HepG2 (cell line): ENCODE data around the gene TLCD3B. TPM values are rescaled to one million over a fixed set of nuclear protein-coding genes. Genes with fewer than 3 reads are reported as not detected.
A peak's percentile ranks its signal among the peaks of the same experiment; 100 is the strongest.

Source experiments
- CEBPB ChIP-seq: IDR thresholded peaks from 2 replicates; pipeline ENCODE4 v1.6.1; 2011; ENCODE audit warnings: low read depth, low read length, improper control_type of control experiment, borderline replicate concordance
- ETS1 ChIP-seq: sonication (generic); formaldehyde crosslinking; IDR thresholded peaks from 2 replicates; pipeline ENCODE4 v1.4.0; 2020; ENCODE audit warnings: missing genetic modification reagents
- IRF1 ChIP-seq: sonication (generic); formaldehyde crosslinking; IDR thresholded peaks from 2 replicates; pipeline ENCODE4 v1.4.0; 2020; ENCODE audit warnings: low read depth, mild to moderate bottlenecking, missing genetic modification reagents
- SP4 ChIP-seq: sonication (generic); formaldehyde crosslinking; IDR thresholded peaks from 2 replicates; pipeline ENCODE4 v1.8.1; 2023; ENCODE audit warnings: mild to moderate bottlenecking, missing genetic modification reagents
- TGIF2 ChIP-seq: IDR thresholded peaks from 2 replicates; pipeline ENCODE4 v1.6.1; 2016; ENCODE audit warnings: control low read depth, missing compliant biosample characterization
- ZFP62 ChIP-seq: sonication (generic); formaldehyde crosslinking; IDR thresholded peaks from 2 replicates; pipeline ENCODE4 v1.4.0; 2020; ENCODE audit warnings: missing genetic modification reagents
- ZNF629 ChIP-seq: sonication (generic); formaldehyde crosslinking; conservative IDR thresholded peaks from 2 replicates; pipeline ENCODE4 v1.5.0; 2020; ENCODE audit warnings: missing genetic modification reagents
- ZNF737 ChIP-seq: sonication (generic); formaldehyde crosslinking; IDR thresholded peaks from 2 replicates; pipeline ENCODE4 v1.5.0; 2020; ENCODE audit warnings: missing genetic modification reagents, mild to moderate bottlenecking, borderline replicate concordance
- polyA plus RNA-seq, 8 experiments: library from polyadenylated mRNA; depleted of rRNA in 3 of 8; stranded (reverse) in 7 of 8; unstranded in 1 of 8; fragments of >200 nt; fragmentation: Illumina TruSeq in 4 of 8; extraction: Trizol in 4 of 8; gene quantifications; 2 replicates each; pipeline versions ENCODE4 v1.2.1 to v1.2.3, GENCODE V29; 2011 to 2016; ENCODE audit warnings: low read depth in 4 of 8, missing spikeins in 1 of 8, mixed read lengths in 1 of 8; ENCODE audit not compliant: insufficient read depth in 1 of 8
- total RNA-seq, 5 experiments: library from RNA; depleted of rRNA; stranded (reverse); fragments of >200 nt; fragmentation: Illumina TruSeq; extraction: Trizol; gene quantifications; 2 replicates each; pipeline ENCODE4 v1.2.3, GENCODE V29; 2016; ENCODE audit warnings: low read depth in 1 of 5
- TF ChIP-seq, protein P1 (sequence below), 2 experiments: sonication (generic) in 1 of 2; formaldehyde crosslinking in 1 of 2; IDR thresholded peaks; 2 replicates each; pipeline versions ENCODE4 v1.4.0 to v1.6.1; 2016 to 2020; ENCODE audit warnings: borderline replicate concordance in 1 of 2, low read depth in 1 of 2, mild to moderate bottlenecking in 1 of 2, missing genetic modification reagents in 1 of 2
- TF ChIP-seq, protein P2 (sequence below), 2 experiments: sonication (generic) in 1 of 2; formaldehyde crosslinking in 1 of 2; IDR thresholded peaks; 2 replicates each; pipeline versions ENCODE4 v1.6.1 to v1.9.0; 2014 to 2022; ENCODE audit warnings: antibody characterized with exemption in 1 of 2, borderline replicate concordance in 1 of 2, inconsistent platforms in 1 of 2, low read depth in 1 of 2, missing genetic modification reagents in 1 of 2

Gene TLCD3B
- total and polyA plus RNA-seq, 2 of the 13 experiments (the other 11 are each of a cell fraction or from before 2014, with no cell fraction given) = not detected

DNA sequence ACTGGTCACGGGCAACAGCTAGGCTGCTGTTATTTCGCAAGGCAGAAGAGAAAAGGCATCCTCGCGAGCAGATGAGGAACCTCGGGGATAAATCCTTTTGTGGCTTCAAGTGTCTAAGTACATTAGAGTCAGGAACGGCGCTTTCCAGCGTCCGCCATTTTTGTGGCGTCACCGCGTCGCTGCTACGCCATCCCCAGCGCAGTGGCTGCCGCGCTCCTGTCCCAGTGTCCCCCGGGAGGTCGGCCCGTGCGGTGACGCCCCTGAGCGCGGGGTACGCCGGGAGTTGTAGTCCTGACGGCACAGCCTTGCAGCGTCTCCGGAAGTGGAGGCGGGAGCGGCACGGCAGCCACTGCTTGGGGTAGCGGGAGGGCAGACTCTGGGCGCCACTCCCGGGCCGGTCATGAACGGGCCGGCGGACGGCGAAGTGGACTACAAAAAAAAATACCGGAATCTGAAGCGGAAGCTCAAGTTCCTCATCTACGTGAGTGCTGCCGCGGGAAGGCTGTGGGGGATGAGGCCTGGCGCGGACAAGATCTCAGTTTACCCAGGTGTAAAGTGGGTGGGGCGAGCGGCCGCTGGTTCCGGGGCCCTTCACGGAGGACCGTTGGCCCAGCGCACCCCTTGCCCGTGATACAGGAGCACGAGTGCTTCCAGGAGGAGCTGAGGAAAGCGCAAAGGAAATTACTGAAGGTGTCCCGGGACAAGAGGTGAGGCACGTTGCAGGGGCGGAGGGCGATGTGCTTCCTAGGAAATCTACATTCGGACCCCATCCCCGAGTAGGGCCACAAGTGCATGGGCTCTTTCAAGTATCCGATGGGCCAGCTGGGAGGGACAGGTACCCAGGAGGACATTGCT, 34.9 kb downstream of the TLCD3B start, which contains the start of gene INO80E (continued):
- TF ChIP-seq, protein P1, sequence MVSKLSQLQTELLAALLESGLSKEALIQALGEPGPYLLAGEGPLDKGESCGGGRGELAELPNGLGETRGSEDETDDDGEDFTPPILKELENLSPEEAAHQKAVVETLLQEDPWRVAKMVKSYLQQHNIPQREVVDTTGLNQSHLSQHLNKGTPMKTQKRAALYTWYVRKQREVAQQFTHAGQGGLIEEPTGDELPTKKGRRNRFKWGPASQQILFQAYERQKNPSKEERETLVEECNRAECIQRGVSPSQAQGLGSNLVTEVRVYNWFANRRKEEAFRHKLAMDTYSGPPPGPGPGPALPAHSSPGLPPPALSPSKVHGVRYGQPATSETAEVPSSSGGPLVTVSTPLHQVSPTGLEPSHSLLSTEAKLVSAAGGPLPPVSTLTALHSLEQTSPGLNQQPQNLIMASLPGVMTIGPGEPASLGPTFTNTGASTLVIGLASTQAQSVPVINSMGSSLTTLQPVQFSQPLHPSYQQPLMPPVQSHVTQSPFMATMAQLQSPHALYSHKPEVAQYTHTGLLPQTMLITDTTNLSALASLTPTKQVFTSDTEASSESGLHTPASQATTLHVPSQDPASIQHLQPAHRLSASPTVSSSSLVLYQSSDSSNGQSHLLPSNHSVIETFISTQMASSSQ (IDR thresholded peaks at IDR 0.05; ENCODE audit: low read depth) = no peak
- TF ChIP-seq, protein P1 (CRISPR knock-in tag; IDR thresholded peaks at IDR 0.05; ENCODE audit: borderline replicate concordance) = peak; percentile 87; the same call in 1 of the 2 replicates
- TF ChIP-seq TGIF2 (CRISPR knock-in tag) (0 out of 2 replicates have a peak, but pooled peaks have one; percentile 11), SP4 (CRISPR knock-in tag) (peak; percentile 94), CEBPB (0 out of 2 replicates have a peak, but pooled peaks have one; percentile 41), ZNF629 (CRISPR knock-in tag) (peak; percentile 96), ZFP62 (CRISPR knock-in tag) (peak; percentile 91), ETS1 (CRISPR knock-in tag) (peak; percentile 34; the same call in 1 of the 2 replicates), IRF1 (CRISPR knock-in tag) (no peak), ZNF737 (CRISPR knock-in tag) (0 out of 2 replicates have a peak, but pooled peaks have one; percentile 10)
- TF ChIP-seq, protein P2, sequence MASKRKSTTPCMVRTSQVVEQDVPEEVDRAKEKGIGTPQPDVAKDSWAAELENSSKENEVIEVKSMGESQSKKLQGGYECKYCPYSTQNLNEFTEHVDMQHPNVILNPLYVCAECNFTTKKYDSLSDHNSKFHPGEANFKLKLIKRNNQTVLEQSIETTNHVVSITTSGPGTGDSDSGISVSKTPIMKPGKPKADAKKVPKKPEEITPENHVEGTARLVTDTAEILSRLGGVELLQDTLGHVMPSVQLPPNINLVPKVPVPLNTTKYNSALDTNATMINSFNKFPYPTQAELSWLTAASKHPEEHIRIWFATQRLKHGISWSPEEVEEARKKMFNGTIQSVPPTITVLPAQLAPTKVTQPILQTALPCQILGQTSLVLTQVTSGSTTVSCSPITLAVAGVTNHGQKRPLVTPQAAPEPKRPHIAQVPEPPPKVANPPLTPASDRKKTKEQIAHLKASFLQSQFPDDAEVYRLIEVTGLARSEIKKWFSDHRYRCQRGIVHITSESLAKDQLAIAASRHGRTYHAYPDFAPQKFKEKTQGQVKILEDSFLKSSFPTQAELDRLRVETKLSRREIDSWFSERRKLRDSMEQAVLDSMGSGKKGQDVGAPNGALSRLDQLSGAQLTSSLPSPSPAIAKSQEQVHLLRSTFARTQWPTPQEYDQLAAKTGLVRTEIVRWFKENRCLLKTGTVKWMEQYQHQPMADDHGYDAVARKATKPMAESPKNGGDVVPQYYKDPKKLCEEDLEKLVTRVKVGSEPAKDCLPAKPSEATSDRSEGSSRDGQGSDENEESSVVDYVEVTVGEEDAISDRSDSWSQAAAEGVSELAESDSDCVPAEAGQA (IDR thresholded peaks at IDR 0.05; ENCODE audit: low read depth) = peak; percentile 100
- TF ChIP-seq, protein P2 (CRISPR knock-in tag; IDR thresholded peaks at IDR 0.05; ENCODE audit: borderline replicate concordance) = no peak; the same call in 1 of the 2 replicates
